D721Med (cell line): ENCODE measurements around the gene ECHS1.
"Not testable (repeated sequence)": the region's sequence is repeated elsewhere in the genome, so short reads cannot be mapped to it uniquely, and the experiment has no call there.

Experiments
- DNase-seq: peaks from one replicate; pipeline ENCODE4 v3.0.0; 2011; ENCODE audit warnings: low spot score; ENCODE audit not compliant: insufficient read length
- FAIRE-seq: peaks from 2 replicates; lab custom pipeline; 2011; peaks lifted over from hg19 to GRCh38; lab: Jason Lieb, UNC
- TF ChIP-seq, protein P1 (sequence below): IDR thresholded peaks from 2 replicates; pipeline ENCODE4 v1.5.1; 2012; ENCODE audit warnings: mild to moderate bottlenecking, control low read depth; ENCODE audit not compliant: insufficient read depth; ENCODE audit errors: missing control alignments

ECHS1 gene

DNA sequence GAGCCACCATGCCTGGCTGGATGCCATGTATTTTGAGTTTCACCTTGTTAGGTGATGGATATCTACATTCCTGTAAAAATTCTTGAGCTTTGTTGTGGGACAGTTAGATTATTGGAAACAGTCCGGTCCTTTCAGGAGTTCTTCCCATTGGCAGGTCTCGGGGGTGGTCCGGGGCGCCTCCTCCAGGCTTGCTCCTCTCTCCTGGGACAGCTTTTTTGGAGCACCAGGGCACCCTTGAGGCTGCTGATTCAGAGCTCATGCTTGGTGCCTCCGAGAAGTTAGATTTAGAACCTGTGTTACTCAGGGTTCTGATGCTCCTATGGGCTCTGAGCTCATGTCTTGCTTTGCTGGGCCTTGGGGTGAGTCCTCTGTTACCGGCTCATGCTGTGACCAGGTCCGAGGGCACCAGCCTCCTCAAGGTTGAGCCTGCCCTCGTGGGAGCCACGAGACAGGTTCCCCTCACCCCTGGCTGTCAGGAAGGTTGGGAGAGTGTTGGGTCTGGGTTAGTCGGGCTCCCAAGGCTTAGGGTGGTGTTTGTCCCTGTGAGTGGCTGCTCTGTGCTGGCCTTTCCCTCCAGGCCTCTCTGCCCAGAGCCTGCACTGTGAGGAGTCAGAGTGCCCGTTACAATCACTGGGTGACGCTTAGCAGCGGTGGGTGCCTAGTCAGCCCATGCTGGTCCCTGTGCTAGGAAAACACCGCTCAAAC is 45.3 kb upstream of the ECHS1 start:
- FAIRE-seq (no peak), DNase-seq (no peak)
- TF ChIP-seq, protein P1, sequence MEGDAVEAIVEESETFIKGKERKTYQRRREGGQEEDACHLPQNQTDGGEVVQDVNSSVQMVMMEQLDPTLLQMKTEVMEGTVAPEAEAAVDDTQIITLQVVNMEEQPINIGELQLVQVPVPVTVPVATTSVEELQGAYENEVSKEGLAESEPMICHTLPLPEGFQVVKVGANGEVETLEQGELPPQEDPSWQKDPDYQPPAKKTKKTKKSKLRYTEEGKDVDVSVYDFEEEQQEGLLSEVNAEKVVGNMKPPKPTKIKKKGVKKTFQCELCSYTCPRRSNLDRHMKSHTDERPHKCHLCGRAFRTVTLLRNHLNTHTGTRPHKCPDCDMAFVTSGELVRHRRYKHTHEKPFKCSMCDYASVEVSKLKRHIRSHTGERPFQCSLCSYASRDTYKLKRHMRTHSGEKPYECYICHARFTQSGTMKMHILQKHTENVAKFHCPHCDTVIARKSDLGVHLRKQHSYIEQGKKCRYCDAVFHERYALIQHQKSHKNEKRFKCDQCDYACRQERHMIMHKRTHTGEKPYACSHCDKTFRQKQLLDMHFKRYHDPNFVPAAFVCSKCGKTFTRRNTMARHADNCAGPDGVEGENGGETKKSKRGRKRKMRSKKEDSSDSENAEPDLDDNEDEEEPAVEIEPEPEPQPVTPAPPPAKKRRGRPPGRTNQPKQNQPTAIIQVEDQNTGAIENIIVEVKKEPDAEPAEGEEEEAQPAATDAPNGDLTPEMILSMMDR: no peak

DNA sequence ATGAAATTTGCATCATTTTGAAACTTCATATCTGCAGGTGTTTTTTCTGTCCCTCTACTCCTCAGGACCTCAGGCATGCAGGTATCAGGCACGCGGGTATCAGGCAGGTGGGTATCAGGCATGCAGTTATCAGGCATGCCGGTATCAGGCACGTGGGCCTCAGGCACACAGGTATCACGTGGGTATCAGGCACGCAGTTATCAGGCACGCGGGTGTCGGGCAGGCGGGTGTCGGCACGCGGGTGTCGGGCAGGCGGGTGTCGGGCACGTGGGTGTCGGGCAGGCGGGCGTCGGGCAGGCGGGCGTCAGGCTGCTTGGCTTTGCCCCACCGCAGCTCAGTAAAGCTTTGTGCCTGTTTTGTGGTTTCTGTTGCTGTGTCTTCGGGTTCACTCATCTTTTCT is 42.6 kb upstream of the ECHS1 start:
- FAIRE-seq (no peak), DNase-seq (no peak)
- TF ChIP-seq, protein P1: no peak

DNA sequence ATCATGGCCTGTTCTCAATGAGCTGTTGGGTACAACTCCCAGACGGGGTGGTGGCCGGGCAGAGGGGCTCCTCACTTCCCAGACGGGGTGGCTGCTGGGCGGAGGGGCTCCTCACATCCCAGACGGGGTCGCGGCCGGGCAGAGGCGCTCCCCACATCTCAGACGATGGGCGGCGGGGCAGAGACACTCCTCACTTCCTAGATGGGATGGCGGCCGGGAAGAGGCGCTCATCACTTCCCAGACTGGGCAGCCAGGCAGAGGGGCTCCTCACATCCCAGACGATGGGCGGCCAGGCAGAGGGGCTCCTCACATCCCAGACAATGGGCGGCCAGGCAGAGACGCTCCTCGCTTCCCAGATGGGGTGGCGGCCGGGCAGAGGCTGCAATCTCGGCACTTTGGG is 41.2 kb upstream of the ECHS1 start:
- FAIRE-seq, DNase-seq: not testable (repeated sequence)

DNA sequence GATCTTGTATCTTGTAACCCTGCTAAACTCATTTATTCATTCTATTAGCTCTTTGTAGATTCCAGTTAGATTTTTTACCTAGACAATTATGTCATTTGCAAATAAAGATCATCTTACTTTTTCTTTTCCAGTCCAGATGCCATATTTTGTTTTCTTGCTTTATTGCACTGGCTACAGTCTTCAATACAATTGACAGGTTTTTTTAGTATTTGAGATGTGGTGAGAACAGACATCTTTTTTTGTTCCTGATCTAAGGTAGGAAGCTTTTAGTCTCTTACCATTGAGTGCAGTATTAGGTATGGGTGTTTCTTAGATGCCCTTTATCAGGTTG is 39.2 kb upstream of the ECHS1 start:
- FAIRE-seq (no peak), DNase-seq (no peak)

DNA sequence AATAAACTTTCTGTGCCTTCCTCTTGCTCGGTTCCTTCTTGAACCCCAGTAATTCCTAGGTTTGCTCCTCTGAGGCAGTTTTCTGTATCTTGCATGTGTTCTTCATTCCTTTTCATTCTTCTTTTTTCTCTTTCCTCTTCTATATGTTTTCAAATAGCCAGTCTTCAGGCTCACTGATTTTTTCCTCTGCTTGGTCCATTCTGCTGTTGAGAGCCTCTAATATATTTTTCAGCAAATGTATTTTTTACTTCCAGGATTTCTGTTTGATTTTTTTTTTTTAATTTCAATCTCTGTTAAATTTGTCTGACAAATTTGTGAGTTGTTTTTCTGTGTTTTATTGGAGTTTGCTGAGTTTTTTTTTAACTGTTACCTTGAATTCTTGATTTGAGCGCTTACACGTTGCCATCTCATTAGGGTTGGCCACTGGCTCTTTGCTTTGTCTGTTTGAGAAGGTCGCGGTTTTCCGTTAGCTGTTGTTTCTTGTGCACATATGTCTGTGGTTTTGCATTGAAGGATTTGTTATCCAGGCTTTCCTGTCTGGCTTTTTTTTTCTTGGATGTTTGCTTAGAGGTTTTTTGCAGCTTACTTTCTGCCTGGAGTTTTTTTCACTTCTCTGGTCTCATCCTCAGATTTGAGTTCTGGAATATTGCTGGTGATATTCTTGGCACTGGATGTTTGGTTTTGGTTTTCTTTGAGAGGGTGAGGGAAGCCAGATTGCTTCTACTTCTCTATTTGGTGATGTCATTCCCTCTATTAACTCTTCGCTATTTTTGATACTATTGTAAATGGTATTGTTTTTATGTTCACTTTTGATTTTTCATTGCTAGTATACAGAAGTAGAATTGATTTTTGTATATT is 38.6 kb upstream of the ECHS1 start:
- no peak for DNase-seq
- FAIRE-seq: no peak
- TF ChIP-seq, protein P1: no peak

More for the DNA sequence above, 39.2 kb upstream of the ECHS1 start:
- TF ChIP-seq, protein P1: no peak

DNA sequence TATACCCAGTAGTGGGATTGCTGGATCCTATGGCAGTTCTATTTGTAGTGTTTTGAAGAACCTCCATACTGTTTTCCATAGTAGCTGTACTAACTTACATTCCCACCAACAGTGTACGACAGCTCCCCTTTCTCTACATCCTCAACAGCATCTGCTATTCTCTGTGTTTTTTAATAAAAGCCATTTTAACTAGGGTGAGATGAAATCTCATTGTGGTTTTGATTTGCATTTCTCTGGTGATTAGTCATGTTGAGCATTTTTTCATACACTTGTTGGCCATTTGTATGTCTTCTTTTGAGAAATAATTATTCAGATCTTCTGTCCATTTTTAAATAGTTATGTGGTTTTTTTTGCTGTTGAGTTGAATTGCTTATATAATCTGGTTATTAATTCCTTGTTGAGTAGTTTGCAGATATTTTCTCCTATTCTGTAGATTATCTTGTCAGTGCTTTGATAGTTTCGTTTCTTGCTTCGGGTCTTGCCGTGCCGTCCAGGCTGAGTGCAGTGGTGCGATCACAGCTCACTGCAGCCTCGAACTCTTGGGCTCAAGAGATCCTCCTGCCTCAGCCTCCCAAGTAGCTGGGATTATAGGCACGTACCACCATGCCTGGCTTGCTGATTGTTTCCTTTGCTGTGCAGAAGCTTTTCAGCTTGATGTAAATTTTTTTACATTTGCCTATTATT is 32.8 kb upstream of the ECHS1 start:
- TF ChIP-seq, protein P1: no peak
- DNase-seq (no peak), FAIRE-seq (no peak)

DNA sequence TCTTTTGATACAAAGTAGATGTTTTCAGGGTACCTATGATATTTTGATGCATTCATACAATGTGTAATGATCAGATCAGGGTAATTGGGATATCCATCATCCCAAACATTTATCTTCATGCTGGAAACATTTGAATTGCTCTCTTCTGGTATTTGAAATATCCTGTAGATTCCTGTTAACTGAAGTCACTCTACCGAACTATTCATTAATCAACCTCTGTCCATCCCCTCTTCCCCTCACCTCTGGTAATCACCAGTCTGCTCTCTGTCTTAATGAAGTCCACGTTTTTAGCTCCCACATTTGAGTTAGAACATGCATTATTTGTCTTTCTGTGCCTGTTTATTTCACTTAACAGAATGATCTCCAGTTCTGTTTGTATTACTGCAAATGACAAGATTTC is 32.1 kb upstream of the ECHS1 start:
- no peak for DNase-seq
- no peak for FAIRE-seq
- TF ChIP-seq, protein P1: no peak
